GM10266 (cell line): ENCODE measurements around the gene CHST13.

Source experiments
- DNase-seq: peaks from one replicate; pipeline ENCODE4 v3.0.0; 2012; ENCODE audit errors: extremely low spot score
- CTCF ChIP-seq: IDR thresholded peaks from 2 replicates; pipeline ENCODE4 v1.5.1; 2012; ENCODE audit warnings: mild to moderate bottlenecking, low read depth; ENCODE audit not compliant: control insufficient read depth, insufficient read depth; ENCODE audit errors: missing control alignments

The CHST13 gene

GRCh38 chr3:126552688-126553283 is 28.8 kb downstream of the CHST13 start:
- DNase-seq = no peak
- no peak for TF ChIP-seq CTCF

DNA sequence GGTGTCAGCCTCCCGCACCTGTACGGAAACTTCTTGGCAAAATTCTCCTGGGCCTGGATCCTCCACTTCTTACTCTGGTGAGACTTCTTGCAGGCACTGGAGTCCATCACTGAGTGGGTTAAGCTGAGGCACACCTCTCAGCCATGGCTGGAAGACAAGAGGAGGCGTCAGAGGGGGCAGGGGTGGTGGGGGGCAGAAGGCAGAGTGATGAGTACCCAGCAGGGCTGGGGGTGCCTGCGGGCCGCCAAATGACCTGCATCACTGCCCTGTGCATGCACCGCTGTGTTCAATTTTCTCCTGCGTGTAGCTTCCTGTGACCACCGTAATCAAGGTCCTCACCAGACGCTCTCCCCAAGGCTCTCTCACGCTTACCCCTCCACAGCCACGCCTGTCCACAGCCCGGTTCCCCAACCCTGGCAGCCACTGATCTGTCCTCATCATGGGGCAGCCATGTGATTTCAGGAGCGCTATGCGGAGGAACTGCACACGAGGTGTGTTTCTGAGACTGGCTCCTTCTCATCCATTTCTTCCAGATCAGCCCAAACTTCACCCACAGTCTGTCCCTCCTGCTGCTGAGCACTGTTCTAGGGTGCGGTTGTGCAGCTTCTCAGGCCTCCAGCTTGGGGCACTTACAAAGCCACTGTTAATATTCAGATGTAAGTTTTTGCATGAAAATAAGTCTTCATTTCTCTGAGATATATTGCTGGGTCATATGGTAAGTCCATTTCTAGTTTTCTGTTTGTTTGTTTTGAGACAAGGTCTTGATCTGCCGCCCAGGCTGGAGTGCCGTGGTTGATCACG is 29.5 kb downstream of the CHST13 start:
- TF ChIP-seq CTCF = no peak
- DNase-seq = no peak

- no peak for DNase-seq
- TF ChIP-seq CTCF = no peak
Measured at GRCh38 chr3:126554560-126555525, 30.9 kb downstream of the CHST13 start.

DNA sequence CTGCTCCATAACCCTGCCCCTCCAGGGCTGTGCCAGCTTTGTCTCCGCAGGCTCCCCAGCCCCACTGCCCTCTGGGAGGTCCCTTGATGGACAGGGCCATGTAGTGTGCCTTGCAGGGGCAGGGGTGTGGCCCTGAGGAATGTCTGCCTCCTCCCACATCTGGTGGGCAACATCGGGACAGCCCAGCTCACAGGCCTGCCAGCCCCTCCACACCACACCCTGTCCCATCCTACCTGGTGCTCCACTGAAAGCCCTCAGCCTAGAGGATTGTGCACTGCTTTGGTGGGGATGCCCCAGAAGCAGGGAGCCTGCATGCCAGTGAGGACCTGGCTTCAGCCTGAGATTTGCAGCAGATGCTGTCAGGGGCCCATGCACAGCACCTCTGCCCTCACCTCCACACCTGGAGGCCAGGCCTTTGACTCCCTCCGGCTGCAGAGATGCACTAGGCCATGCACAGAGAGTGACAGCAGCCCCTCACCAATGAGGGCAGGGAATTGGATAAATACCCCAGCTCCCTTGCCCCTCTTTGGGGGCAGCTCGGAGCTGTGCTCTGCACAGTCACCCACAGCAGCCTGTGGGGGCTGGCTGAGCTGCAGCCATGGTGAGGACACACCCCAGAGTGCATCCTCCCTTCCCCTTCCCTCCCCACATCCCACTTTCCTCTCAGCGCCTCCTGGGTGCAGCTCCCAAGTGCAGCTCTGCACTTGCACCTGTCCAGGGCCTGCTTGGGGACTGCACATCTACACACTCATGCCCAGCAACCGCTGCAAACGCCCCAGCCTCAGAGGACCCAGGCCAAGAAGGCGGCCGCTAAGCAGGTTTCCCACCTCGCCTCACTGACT is 32.1 kb downstream of the CHST13 start:
- DNase-seq = no peak
- TF ChIP-seq CTCF = no peak

- TF ChIP-seq CTCF = no peak
- no peak for DNase-seq
Measured at GRCh38 chr3:126556637-126557414, 32.9 kb downstream of the CHST13 start.

DNA sequence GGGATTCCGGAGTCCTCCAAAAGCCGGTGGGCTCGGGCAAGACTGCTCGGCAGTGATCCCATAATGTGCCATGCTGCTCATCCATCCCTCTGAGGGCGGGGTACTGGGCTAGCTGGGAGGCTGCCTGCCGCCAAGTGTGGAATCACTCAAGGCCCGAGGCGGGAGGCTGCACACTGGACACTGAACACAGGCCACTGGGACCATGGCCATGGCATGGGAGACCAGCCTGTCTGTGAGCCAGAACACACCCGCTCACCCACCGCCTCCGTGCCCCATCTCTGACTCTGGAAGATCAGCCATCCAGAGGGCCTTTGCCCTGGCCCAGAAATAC is 33.4 kb downstream of the CHST13 start:
- no peak for DNase-seq
- no peak for TF ChIP-seq CTCF
